B cell (primary cell): Measurements from ENCODE around the gene VAV3. TPM values are rescaled to one million over a fixed set of nuclear protein-coding genes. Genes with fewer than 3 reads are reported as not detected.

ENCODE experiments used
- ATAC-seq: fragments of 200-7000 bp; cut with Tn5 transposase; one replicate; pipeline ENCODE4 v1.10.0; 2021; ENCODE audit warnings: low read depth, mild to moderate bottlenecking, moderate number of reproducible peaks, moderate library complexity
- CTCF ChIA-PET: fragments of 350-600 bp; sonication (Branson Sonifier 250); formaldehyde crosslinking; loops from one replicate; lab custom pipeline; 2021; ENCODE audit warnings: antibody characterized with exemption, inconsistent platforms; lab: Charles Lee
- POLR2A ChIA-PET: fragments of 350-600 bp; sonication (Branson Sonifier 250); formaldehyde crosslinking; loops from one replicate; lab custom pipeline; 2021; ENCODE audit warnings: antibody characterized with exemption; lab: Charles Lee
- DNase-seq: peaks from one replicate; pipeline ENCODE4 v3.0.0; 2013
- H2AFZ ChIP-seq: 2 replicates; pipeline ENCODE4 v1.6.1; 2012; ENCODE audit warnings: mild to moderate bottlenecking, low read depth, low read length; ENCODE audit not compliant: insufficient read depth, poor library complexity, severe bottlenecking
- H3K27ac ChIP-seq, 2 donors: 1 replicate in 1 of 2; 2 replicates in 1 of 2; pipeline ENCODE4 v1.5.1; 2012 to 2013; ENCODE audit warnings: low read length in 2 of 2, mild to moderate bottlenecking in 2 of 2, moderate library complexity in 1 of 2
- H3K27me3 ChIP-seq, 4 experiments: fragments of 200-600 bp in 1 of 4; sonication (generic) in 1 of 4; replicated peaks in 1 of 4; 1 replicate in 2 of 4; 2 replicates in 2 of 4; pipeline versions ENCODE4 v1.6.1 to v1.7.0; 2013 to 2016; ENCODE audit warnings: low read length in 3 of 4, mild to moderate bottlenecking in 2 of 4, mixed read lengths in 1 of 4, moderate library complexity in 1 of 4; ENCODE audit not compliant: insufficient read depth in 4 of 4, control insufficient read depth in 3 of 4; ENCODE audit errors: control extremely low read depth in 1 of 4
- H3K36me3 ChIP-seq, 2 experiments: replicated peaks in 1 of 2; 1 replicate in 1 of 2; 2 replicates in 1 of 2; pipeline versions ENCODE4 v1.6.1 to v1.7.1; 2013; ENCODE audit warnings: low read length in 1 of 2; ENCODE audit not compliant: insufficient read depth in 2 of 2, control insufficient read depth in 1 of 2; ENCODE audit errors: control extremely low read depth in 1 of 2, extremely low read depth in 1 of 2
- H3K4me1 ChIP-seq, 2 donors: fragments of 200-600 bp in 1 of 2; sonication (generic) in 1 of 2; 1 replicate in 1 of 2; 2 replicates in 1 of 2; pipeline versions ENCODE4 v1.5.1 to v1.6.1; 2013 to 2017; ENCODE audit warnings: low read length in 2 of 2; ENCODE audit not compliant: control insufficient read depth in 2 of 2, insufficient read depth in 2 of 2
- H3K4me2 ChIP-seq: replicated peaks from 2 replicates; pipeline ENCODE3; 2012; ENCODE audit warnings: mild to moderate bottlenecking, low read depth, low read length; ENCODE audit not compliant: poor library complexity, severe bottlenecking
- H3K4me3 ChIP-seq, 5 experiments: fragments of 200-600 bp in 1 of 5; sonication (generic) in 1 of 5; 1 replicate in 3 of 5; 2 replicates in 2 of 5; pipeline versions ENCODE4 v1.5.1 to v1.7.0; 2011 to 2016; ENCODE audit warnings: low read length in 4 of 5, mild to moderate bottlenecking in 4 of 5, low read depth in 2 of 5, control low read depth in 1 of 5, moderate library complexity in 1 of 5; ENCODE audit not compliant: insufficient read depth in 1 of 5; ENCODE audit errors: control extremely low read depth in 1 of 5, extremely low read depth in 1 of 5
- H3K79me2 ChIP-seq: fragments of 200-600 bp; sonication (generic); one replicate; pipeline ENCODE4 v1.6.0; 2016; ENCODE audit warnings: low read length; ENCODE audit not compliant: control insufficient read depth, insufficient read depth
- H3K9ac ChIP-seq: fragments of 200-600 bp; sonication (generic); 2 replicates; pipeline ENCODE4 v1.6.1; 2017; ENCODE audit warnings: mild to moderate bottlenecking, low read length, moderate library complexity
- H3K9me3 ChIP-seq, 3 donors: one replicate each; pipeline versions ENCODE4 v1.6.1 to v1.7.1; 2013; ENCODE audit warnings: low read length in 2 of 3; ENCODE audit not compliant: control insufficient read depth in 2 of 3, insufficient read depth in 1 of 3; ENCODE audit errors: control extremely low read depth in 1 of 3
- H4K20me1 ChIP-seq: 2 replicates; pipeline ENCODE4 v1.6.0; 2012; ENCODE audit warnings: mild to moderate bottlenecking, low read length; ENCODE audit not compliant: insufficient read depth, control insufficient read depth, poor library complexity, severe bottlenecking
- H3K27ac Mint-ChIP-seq: one replicate; pipeline ENCODE4 v1.8.0; 2021; ENCODE audit warnings: mixed read lengths
- H3K27me3 Mint-ChIP-seq: one replicate; pipeline ENCODE4 v1.8.0; 2021; ENCODE audit warnings: mixed read lengths
- H3K4me1 Mint-ChIP-seq: one replicate; pipeline ENCODE4 v1.8.0; 2021; ENCODE audit warnings: mixed read lengths
- H3K4me3 Mint-ChIP-seq: one replicate; pipeline ENCODE4 v1.8.0; 2021; ENCODE audit warnings: mixed read lengths
- H3K9me3 Mint-ChIP-seq: one replicate; pipeline ENCODE4 v1.8.0; 2022; ENCODE audit warnings: mixed read lengths; ENCODE audit not compliant: insufficient read depth
- CTCF ChIP-seq: fragments of 200-600 bp; IDR thresholded peaks from one replicate; pipeline ENCODE4 v1.8.0; 2022; ENCODE audit warnings: antibody characterized with exemption, mild to moderate bottlenecking
- EZH2 ChIP-seq: IDR thresholded peaks from 2 replicates; pipeline ENCODE4 v1.6.1; 2012; ENCODE audit warnings: borderline replicate concordance, low read depth, mild to moderate bottlenecking, moderate library complexity, low read length; ENCODE audit not compliant: insufficient read depth, poor library complexity, severe bottlenecking
- WGBS: methylation state at CpG from one replicate; pipeline ENCODE4 v1.1.5; 2013; ENCODE audit warnings: missing lambda C conversion rate; ENCODE audit not compliant: insufficient coverage; 5-methylcytosine and 5-hydroxymethylcytosine counted together
- intact Hi-C: fragments of 100-400 bp; cut with micrococcal nuclease; formaldehyde crosslinking; loops from one replicate; pipeline ENCODE4 v1.10.0; 2022
- polyA plus RNA-seq: library from polyadenylated mRNA; depleted of rRNA; stranded (reverse); fragments of >200 nt; gene quantifications from 2 replicates; pipeline ENCODE4 v1.2.3, GENCODE V29; 2012
- total RNA-seq, 2 donors: library from RNA; stranded (reverse); fragments of 120-200 nt in 1 of 2; gene quantifications; 1 replicate in 1 of 2; 2 replicates in 1 of 2; pipeline versions ENCODE4 v1.2.3 to v1.2.4, GENCODE V29; 2013 to 2022

The VAV3 gene
- total and polyA plus RNA-seq, 2 donors (not counting 1 experiment from before 2014, with no cell fraction given), result 14.8 to 32.5 TPM

- Histone ChIP-seq H3K9me3 (peaks cover 0 to 19% (median 12%) of the 10 kb centered on the region in 3 donors), H3K9ac (no peak overlapping the region), H3K79me2 (no peaks in the 10 kb centered on the region), H4K20me1 (peaks cover 5% of the 10 kb centered on the region), H2AFZ (no peak overlapping the region), H3K27me3 (no peaks in the 10 kb centered on the region), H3K27ac (no peak overlapping the region), H3K4me2 (no peak overlapping the region), H3K4me3 (no peak overlapping the region), H3K36me3 (peaks cover 32 to 44% of the 10 kb centered on the region in 2 experiments), H3K4me1 (no peaks in the 10 kb centered on the region)
- ATAC-seq (no peak), DNase-seq (no peak)
- intact Hi-C loops, result no loop called here
- ChIA-PET POLR2A (no interaction called here), CTCF (no interaction called here)
- Mint-ChIP-seq H3K27me3 (no peaks in the 10 kb centered on the region), H3K4me1 (peaks cover 13% of the 10 kb centered on the region), H3K4me3 (no peak overlapping the region), H3K27ac (no peak overlapping the region), H3K9me3 (peaks cover 9% of the 10 kb centered on the region)
- TF ChIP-seq EZH2, result no peak
- no peak for TF ChIP-seq CTCF
- WGBS, result 100% methylated on average over 3 of the region's 8 CpGs
Measured at GRCh38 chr1:107617921-107618320, 347.1 kb downstream of the VAV3 start.

GRCh38 chr1:107617456-107617855, 347.5 kb downstream of the VAV3 start:
- H3K36me3 ChIP-seq, result peaks cover 31 to 47% of the 10 kb centered on the region in 2 experiments
- H3K27ac ChIP-seq, result no peak overlapping the region
- no peaks in the 10 kb centered on the region for H3K4me1 ChIP-seq
- Mint-ChIP-seq H3K27ac (no peak overlapping the region), H3K9me3 (peaks cover 9% of the 10 kb centered on the region), H3K4me3 (no peak overlapping the region), H3K27me3 (no peaks in the 10 kb centered on the region), H3K4me1 (peaks cover 9% of the 10 kb centered on the region)
- TF ChIP-seq EZH2 (no peak), CTCF (no peak)
- H3K27me3 ChIP-seq, result no peaks in the 10 kb centered on the region
- intact Hi-C loops, result no loop called here
- ATAC-seq (no peak), DNase-seq (no peak)
- H2AFZ ChIP-seq, result no peak overlapping the region
- no peaks in the 10 kb centered on the region for H3K79me2 ChIP-seq
- H3K4me2 ChIP-seq, result no peak overlapping the region
- POLR2A ChIA-PET, result no interaction called here
- H3K9ac ChIP-seq, result no peak overlapping the region
- CTCF ChIA-PET, result no interaction called here
- peaks cover 0 to 22% (median 17%) of the 10 kb centered on the region in 3 donors for H3K9me3 ChIP-seq
- peaks cover 5% of the 10 kb centered on the region for H4K20me1 ChIP-seq
- H3K4me3 ChIP-seq, result no peak overlapping the region
